Posterior cingulate gyrus (tissue), 11 donors: ENCODE data around the gene DCXR.

Experiments used
- DNase-seq, 10 donors: peaks; one replicate each; pipeline versions ENCODE4 v3.0.0 to v3.0.0-alpha.2; 2020 to 2021; ENCODE audit warnings: mixed read lengths in 3 of 10
- intact Hi-C: fragments of 100-400 bp; cut with DNase I; formaldehyde crosslinking; loops from one replicate; pipeline ENCODE4 v1.15.1; 2023

DCXR gene

GRCh38 chr17:81990836-81991683, 46.4 kb downstream of the DCXR start:
- intact Hi-C loops = no loop called here
- DNase-seq = peak in 1 of 10 donors; percentile 79

- intact Hi-C loops = no loop called here
- DNase-seq = peak in 1 of 10 donors; percentile 79
Measured at GRCh38 chr17:81987161-81987770, 50.2 kb downstream of the DCXR start.

- no peak for DNase-seq
- intact Hi-C loops = no loop called here
Measured at GRCh38 chr17:81986606-81987005, 50.9 kb downstream of the DCXR start.
